GM20000 (cell line): ENCODE data around the gene TMED3.

Experiments
- DNase-seq: peaks from one replicate; pipeline ENCODE4 v3.0.0; 2012; ENCODE audit warnings: low spot score
- CTCF ChIP-seq: IDR thresholded peaks from 2 replicates; pipeline ENCODE4 v1.5.1; 2012; ENCODE audit warnings: mild to moderate bottlenecking, control low read depth; ENCODE audit errors: extremely low read depth, missing control alignments

The TMED3 gene

GRCh38 chr15:79340315-79340602, 29.3 kb downstream of the TMED3 start:
- TF ChIP-seq CTCF, result no peak

GRCh38 chr15:79341396-79341795, 30.5 kb downstream of the TMED3 start:
- TF ChIP-seq CTCF, result no peak
- DNase-seq, result no peak

More at GRCh38 chr15:79340315-79340602, 29.3 kb downstream of the TMED3 start:
- no peak for DNase-seq

GRCh38 chr15:79349525-79349924, 38.6 kb downstream of the TMED3 start:
- DNase-seq, result no peak
- TF ChIP-seq CTCF, result no peak

- no peak for TF ChIP-seq CTCF
- DNase-seq, result no peak
Observed at GRCh38 chr15:79352206-79352605, 41.3 kb downstream of the TMED3 start.

- DNase-seq, result no peak
- no peak for TF ChIP-seq CTCF
Observed at GRCh38 chr15:79357566-79357965, 46.7 kb downstream of the TMED3 start.

GRCh38 chr15:79358069-79358468, 47.2 kb downstream of the TMED3 start:
- TF ChIP-seq CTCF, result no peak
- no peak for DNase-seq

- no peak for DNase-seq
- TF ChIP-seq CTCF, result no peak
Observed at GRCh38 chr15:79364571-79365240, 53.8 kb downstream of the TMED3 start.

GRCh38 chr15:79365765-79366164, 54.9 kb downstream of the TMED3 start:
- DNase-seq, result no peak
- no peak for TF ChIP-seq CTCF
